Type B pancreatic cell (in vitro differentiated cells): ENCODE data around the gene CLEC3B. TPM values are rescaled to one million over a fixed set of nuclear protein-coding genes. Genes with fewer than 3 reads are reported as not detected.

Experiments used
- DNase-seq: peaks from one replicate; pipeline ENCODE4 v3.0.0; 2021; ENCODE audit warnings: mixed read lengths; ENCODE audit not compliant: unreplicated experiment; ENCODE audit errors: extremely low spot score
- H3K27ac Mint-ChIP-seq: 2 replicates; pipeline ENCODE4 v1.8.0; 2021; ENCODE audit warnings: mild to moderate bottlenecking, mixed read lengths
- H3K27me3 Mint-ChIP-seq: 2 replicates; pipeline ENCODE4 v1.8.0; 2021; ENCODE audit warnings: mixed read lengths
- H3K36me3 Mint-ChIP-seq: 2 replicates; pipeline ENCODE4 v1.8.0; 2021; ENCODE audit warnings: mixed read lengths
- H3K4me1 Mint-ChIP-seq: one replicate; pipeline ENCODE4 v1.8.0; 2021; ENCODE audit warnings: mixed read lengths; ENCODE audit not compliant: unreplicated experiment
- H3K4me3 Mint-ChIP-seq: 2 replicates; pipeline ENCODE4 v1.8.0; 2021; ENCODE audit warnings: mild to moderate bottlenecking, mixed read lengths
- H3K9me3 Mint-ChIP-seq: 2 replicates; pipeline ENCODE4 v1.8.0; 2021; ENCODE audit warnings: mixed read lengths
- CTCF ChIP-seq: fragments of 200-600 bp; sonication (generic); conservative IDR thresholded peaks from 2 replicates; pipeline ENCODE4 v1.5.0; 2021; ENCODE audit warnings: antibody characterized with exemption, mild to moderate bottlenecking
- total RNA-seq: library from RNA; stranded (reverse); gene quantifications from 2 replicates; pipeline ENCODE4 v1.2.1, GENCODE V29; 2021; ENCODE audit warnings: low replicate concordance

Gene CLEC3B
- total RNA-seq, 1 donor from 2014 or later, result 1.2 TPM

- H3K4me3 Mint-ChIP-seq, result no peak overlapping the region
- H3K9me3 Mint-ChIP-seq, result no peaks in the 10 kb centered on the region
- no peak for DNase-seq
- peaks cover 3% of the 10 kb centered on the region for H3K36me3 Mint-ChIP-seq
- H3K27me3 Mint-ChIP-seq, result no peaks in the 10 kb centered on the region
- no peak overlapping the region for H3K27ac Mint-ChIP-seq
- peaks cover 17% of the 10 kb centered on the region for H3K4me1 Mint-ChIP-seq
- TF ChIP-seq CTCF, result no peak
These were observed 4.4 kb upstream of the CLEC3B start for GRCh38 chr3:45021524-45022297.

- Mint-ChIP-seq H3K4me1 (peaks cover 21% of the 10 kb centered on the region), H3K27me3 (no peaks in the 10 kb centered on the region)
These were observed 2.4 kb upstream of the CLEC3B start for GRCh38 chr3:45023675-45024074.

GRCh38 chr3:45024542-45025255 lies 1.4 kb upstream of the CLEC3B start:
- H3K27ac Mint-ChIP-seq, result no peak overlapping the region
- peaks cover 21% of the 10 kb centered on the region for H3K4me1 Mint-ChIP-seq
- peaks cover 4% of the 10 kb centered on the region for H3K27me3 Mint-ChIP-seq
- H3K36me3 Mint-ChIP-seq, result peaks cover 3% of the 10 kb centered on the region
- no peak for TF ChIP-seq CTCF
- DNase-seq, result no peak
- H3K9me3 Mint-ChIP-seq, result no peaks in the 10 kb centered on the region
- H3K4me3 Mint-ChIP-seq, result no peak overlapping the region

More at GRCh38 chr3:45023675-45024074, 2.4 kb upstream of the CLEC3B start:
- no peak overlapping the region for H3K4me3 Mint-ChIP-seq
- peaks cover 3% of the 10 kb centered on the region for H3K36me3 Mint-ChIP-seq
- TF ChIP-seq CTCF, result no peak
- H3K9me3 Mint-ChIP-seq, result no peaks in the 10 kb centered on the region
- DNase-seq, result no peak
- no peak overlapping the region for H3K27ac Mint-ChIP-seq

- no peak overlapping the region for H3K4me3 Mint-ChIP-seq
- peaks cover 8% of the 10 kb centered on the region for H3K27me3 Mint-ChIP-seq
- no peaks in the 10 kb centered on the region for H3K9me3 Mint-ChIP-seq
- H3K36me3 Mint-ChIP-seq, result peaks cover 1% of the 10 kb centered on the region
- H3K4me1 Mint-ChIP-seq, result peaks cover 10% of the 10 kb centered on the region
- no peak for TF ChIP-seq CTCF
- no peak overlapping the region for H3K27ac Mint-ChIP-seq
- no peak for DNase-seq
These were observed 854 bp downstream of the CLEC3B start for GRCh38 chr3:45026957-45027356.

- TF ChIP-seq CTCF, result no peak
- H3K9me3 Mint-ChIP-seq, result no peaks in the 10 kb centered on the region
- no peak overlapping the region for H3K4me3 Mint-ChIP-seq
- H3K4me1 Mint-ChIP-seq, result peaks cover 9% of the 10 kb centered on the region
- H3K36me3 Mint-ChIP-seq, result no peaks in the 10 kb centered on the region
- DNase-seq, result no peak
- H3K27ac Mint-ChIP-seq, result no peak overlapping the region
- peaks cover 13% of the 10 kb centered on the region for H3K27me3 Mint-ChIP-seq
These were observed 1.3 kb downstream of the CLEC3B start for GRCh38 chr3:45027441-45027840.
